IPS-11a (cell line): Measurements from ENCODE around the gene ZNF180.
"Not testable (repeated sequence)": the region's sequence is repeated elsewhere in the genome, so short reads cannot be mapped to it uniquely, and the experiment has no call there.

ENCODE experiments used
- H3K4me3 ChIP-seq: one replicate; pipeline ENCODE4 v1.5.1; 2013; ENCODE audit warnings: low read depth, low read length, control low read depth

The ZNF180 gene

GRCh38 chr19:44499559-44499958 is 763 bp downstream of the ZNF180 start:
- H3K4me3 ChIP-seq = peak overlapping the region; percentile 75

- peak overlapping the region; percentile 75 for H3K4me3 ChIP-seq
These were observed 1.3 kb downstream of the ZNF180 start for GRCh38 chr19:44498988-44499387.

GRCh38 chr19:44496711-44497110 is 3.6 kb downstream of the ZNF180 start:
- H3K4me3 ChIP-seq = no peak overlapping the region

- H3K4me3 ChIP-seq = no peak overlapping the region
These were observed 23.5 kb downstream of the ZNF180 start for GRCh38 chr19:44476559-44477408.

- not testable (repeated sequence) for H3K4me3 ChIP-seq
These were observed 31.6 kb downstream of the ZNF180 start for GRCh38 chr19:44468730-44469129.

GRCh38 chr19:44462600-44463286 is 37.6 kb downstream of the ZNF180 start:
- H3K4me3 ChIP-seq = not testable (repeated sequence)

- not testable (repeated sequence) for H3K4me3 ChIP-seq
These were observed 44.3 kb downstream of the ZNF180 start for GRCh38 chr19:44456016-44456415.

- no peak overlapping the region for H3K4me3 ChIP-seq
These were observed 45.2 kb downstream of the ZNF180 start for GRCh38 chr19:44455100-44455499.

- no peak overlapping the region for H3K4me3 ChIP-seq
These were observed 48.0 kb downstream of the ZNF180 start for GRCh38 chr19:44452367-44452766.

GRCh38 chr19:44451687-44452086 is 48.6 kb downstream of the ZNF180 start:
- no peak overlapping the region for H3K4me3 ChIP-seq

- H3K4me3 ChIP-seq = peak within 1 kb of the TSS; percentile 33
These were observed 52.2 kb downstream of the ZNF180 start, which contains the start of gene ZNF229 for GRCh38 chr19:44447916-44448674. Gene ZNF229 (minus strand): TSS chr19:44448472. CDS start chr19:44442847, 5,625 bp downstream.

GRCh38 chr19:44438441-44438840 is 61.9 kb downstream of the ZNF180 start:
- no peak overlapping the region for H3K4me3 ChIP-seq

GRCh38 chr19:44435441-44435840 is 64.9 kb downstream of the ZNF180 start:
- H3K4me3 ChIP-seq = no peak overlapping the region

- H3K4me3 ChIP-seq = no peak overlapping the region
These were observed 69.4 kb downstream of the ZNF180 start for GRCh38 chr19:44430956-44431355.
